ENCODE data around the gene SSRP1.

The SSRP1 gene

DNA sequence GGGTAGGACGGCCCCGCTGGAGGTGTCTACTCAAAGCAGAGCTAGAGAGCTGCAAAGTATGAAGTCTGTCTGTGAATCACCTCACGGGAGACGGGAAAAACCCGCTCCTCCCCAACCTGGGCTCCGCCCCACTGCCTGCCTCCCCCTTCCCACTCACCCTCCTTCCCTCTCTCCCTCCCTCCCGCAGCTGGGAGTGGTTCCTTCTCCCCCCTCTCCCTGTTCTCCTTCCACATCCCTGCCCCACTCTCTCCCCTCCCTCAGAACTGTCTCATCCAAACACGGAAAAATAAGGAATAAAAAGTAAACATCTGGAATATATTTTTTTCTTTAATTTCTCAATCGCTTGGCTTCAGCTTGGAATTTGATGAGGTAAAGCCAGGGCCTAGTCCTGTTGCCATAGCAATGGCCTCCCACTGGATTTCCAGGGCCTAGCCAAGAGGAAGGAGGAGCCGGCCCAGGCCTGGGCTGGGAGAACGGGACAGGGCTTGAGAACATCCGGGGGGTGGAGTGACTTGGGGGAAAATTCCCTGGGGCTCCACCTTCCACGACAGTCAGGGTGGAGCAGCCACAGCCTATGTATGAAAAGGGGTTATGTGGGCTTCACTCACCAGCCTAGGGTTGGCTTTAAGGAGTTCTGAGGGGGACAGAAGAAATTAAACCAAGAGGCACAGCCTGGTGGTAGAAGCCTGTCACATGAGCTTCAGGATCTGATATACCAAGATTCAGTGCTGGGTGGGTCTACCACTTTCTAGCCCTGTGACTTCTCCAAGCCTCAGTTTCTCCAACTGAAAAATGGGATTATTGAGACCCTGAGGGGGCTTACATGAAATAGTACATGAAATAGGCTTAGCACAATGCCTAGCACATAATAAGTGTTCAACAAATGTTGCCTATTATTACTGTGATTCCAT, 13.2 kb downstream of the SSRP1 start:
- Histone ChIP-seq H3K9me3 (no peaks in the 10 kb centered on the region), H3K4me3 (ENCODE audit: low read depth in 1 of 2, low read length in 1 of 2) (no peak overlapping the region), H3K4me1 (ENCODE audit: control insufficient read depth in 1 of 2, insufficient read depth in 1 of 2, low read depth in 1 of 2, low read length in 1 of 2) (peaks cover 12 to 17% of the 10 kb centered on the region in 2 experiments), H3K27me3 (peaks cover 20% of the 10 kb centered on the region), H3K27ac (no peak overlapping the region), H3K36me3 (peaks cover under 1% of the 10 kb centered on the region)
- TF ChIP-seq, protein P1, sequence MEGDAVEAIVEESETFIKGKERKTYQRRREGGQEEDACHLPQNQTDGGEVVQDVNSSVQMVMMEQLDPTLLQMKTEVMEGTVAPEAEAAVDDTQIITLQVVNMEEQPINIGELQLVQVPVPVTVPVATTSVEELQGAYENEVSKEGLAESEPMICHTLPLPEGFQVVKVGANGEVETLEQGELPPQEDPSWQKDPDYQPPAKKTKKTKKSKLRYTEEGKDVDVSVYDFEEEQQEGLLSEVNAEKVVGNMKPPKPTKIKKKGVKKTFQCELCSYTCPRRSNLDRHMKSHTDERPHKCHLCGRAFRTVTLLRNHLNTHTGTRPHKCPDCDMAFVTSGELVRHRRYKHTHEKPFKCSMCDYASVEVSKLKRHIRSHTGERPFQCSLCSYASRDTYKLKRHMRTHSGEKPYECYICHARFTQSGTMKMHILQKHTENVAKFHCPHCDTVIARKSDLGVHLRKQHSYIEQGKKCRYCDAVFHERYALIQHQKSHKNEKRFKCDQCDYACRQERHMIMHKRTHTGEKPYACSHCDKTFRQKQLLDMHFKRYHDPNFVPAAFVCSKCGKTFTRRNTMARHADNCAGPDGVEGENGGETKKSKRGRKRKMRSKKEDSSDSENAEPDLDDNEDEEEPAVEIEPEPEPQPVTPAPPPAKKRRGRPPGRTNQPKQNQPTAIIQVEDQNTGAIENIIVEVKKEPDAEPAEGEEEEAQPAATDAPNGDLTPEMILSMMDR (IDR thresholded peaks at IDR 0.05) = no peak

DNA sequence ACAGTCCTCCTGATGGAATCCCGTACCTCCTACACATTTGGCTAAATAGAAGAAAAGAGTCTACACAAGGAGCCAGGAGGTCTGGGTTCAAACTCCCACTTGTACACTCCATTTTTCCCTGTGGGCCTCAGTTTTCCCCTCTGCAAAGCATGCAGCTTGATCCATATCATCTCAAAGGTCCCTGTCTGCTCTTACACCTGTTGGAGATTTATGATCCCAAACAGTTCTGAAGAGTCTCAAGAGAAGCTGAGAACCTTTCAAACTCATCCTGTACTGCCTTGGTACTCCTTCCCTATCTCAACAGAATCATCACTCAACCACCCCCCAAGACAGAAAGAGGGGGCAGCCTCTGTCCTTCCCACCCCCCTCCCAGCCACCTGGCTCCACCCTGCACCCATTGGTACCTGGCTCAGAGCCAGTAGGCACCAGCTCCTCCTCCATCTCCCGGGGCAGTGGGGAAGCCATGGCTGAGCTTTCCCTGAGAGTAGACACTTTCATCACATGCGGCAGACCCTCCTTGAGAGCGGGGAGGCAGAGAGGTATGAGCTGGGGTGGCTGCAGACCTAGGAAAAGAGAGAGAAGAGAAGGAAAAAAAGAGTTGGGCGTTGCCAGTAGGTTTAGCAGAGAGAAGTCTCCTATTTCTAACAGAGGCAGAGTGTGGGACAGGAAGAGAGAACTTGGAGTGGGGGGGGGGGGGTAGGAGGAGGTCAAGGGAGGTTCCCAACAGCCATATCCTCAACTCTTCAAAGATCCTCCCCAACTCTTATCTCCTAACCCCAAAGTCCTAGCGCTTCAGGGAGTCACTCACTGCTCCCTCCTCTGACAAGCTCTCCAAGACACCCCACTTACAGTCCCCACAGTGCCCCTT, 14.1 kb downstream of the SSRP1 start:
- TF ChIP-seq, protein P1 (IDR thresholded peaks at IDR 0.05) = no peak
- no peak overlapping the region for H3K27ac ChIP-seq
- no peaks in the 10 kb centered on the region for H3K36me3 ChIP-seq
- H3K4me1 ChIP-seq (ENCODE audit: control insufficient read depth in 1 of 2, insufficient read depth in 1 of 2, low read depth in 1 of 2, low read length in 1 of 2) = peaks cover 12 to 17% of the 10 kb centered on the region in 2 experiments
- H3K9me3 ChIP-seq = no peaks in the 10 kb centered on the region
- no peak overlapping the region for H3K4me3 ChIP-seq (ENCODE audit: low read depth in 1 of 2, low read length in 1 of 2)
- peaks cover 20% of the 10 kb centered on the region for H3K27me3 ChIP-seq

DNA sequence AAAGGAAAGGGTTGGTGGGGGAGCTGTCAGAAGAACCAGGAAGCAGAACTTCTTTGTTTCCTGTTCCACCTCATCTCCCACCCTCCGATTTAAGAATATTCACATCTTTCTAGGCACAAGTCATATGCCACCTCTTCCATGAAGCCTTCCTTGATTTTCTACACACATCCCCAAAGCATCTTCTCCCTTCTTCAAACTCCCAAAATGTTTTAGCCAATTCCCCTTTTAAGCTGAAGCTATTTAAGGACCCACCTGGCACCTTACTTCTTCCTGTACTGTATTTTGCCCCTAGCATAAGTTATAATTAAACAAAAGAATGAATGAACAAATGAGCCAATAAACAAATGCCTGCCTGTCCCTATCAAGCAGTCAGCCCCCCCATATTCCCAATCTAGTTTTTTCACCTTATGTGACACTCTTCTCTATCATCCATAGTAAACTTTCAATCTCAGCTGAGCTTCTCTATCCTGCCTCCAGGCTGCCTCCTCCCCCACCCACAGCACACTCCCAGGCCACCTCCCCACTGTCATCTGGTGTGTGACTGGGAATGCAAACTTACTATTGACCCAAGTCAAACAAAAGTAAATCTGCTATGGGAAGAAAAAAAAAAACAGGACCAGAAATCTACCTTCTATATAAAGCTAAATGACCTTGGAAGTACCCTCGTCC, 14.8 kb downstream of the SSRP1 start:
- H3K4me1 ChIP-seq (ENCODE audit: control insufficient read depth in 1 of 2, insufficient read depth in 1 of 2, low read depth in 1 of 2, low read length in 1 of 2) = peaks cover 11 to 16% of the 10 kb centered on the region in 2 experiments
- H3K27me3 ChIP-seq = peaks cover 20% of the 10 kb centered on the region
- no peaks in the 10 kb centered on the region for H3K36me3 ChIP-seq
- no peaks in the 10 kb centered on the region for H3K9me3 ChIP-seq
- H3K4me3 ChIP-seq (ENCODE audit: low read depth in 1 of 2, low read length in 1 of 2) = no peak overlapping the region
- no peak overlapping the region for H3K27ac ChIP-seq
- TF ChIP-seq, protein P1 (IDR thresholded peaks at IDR 0.05) = no peak

DNA sequence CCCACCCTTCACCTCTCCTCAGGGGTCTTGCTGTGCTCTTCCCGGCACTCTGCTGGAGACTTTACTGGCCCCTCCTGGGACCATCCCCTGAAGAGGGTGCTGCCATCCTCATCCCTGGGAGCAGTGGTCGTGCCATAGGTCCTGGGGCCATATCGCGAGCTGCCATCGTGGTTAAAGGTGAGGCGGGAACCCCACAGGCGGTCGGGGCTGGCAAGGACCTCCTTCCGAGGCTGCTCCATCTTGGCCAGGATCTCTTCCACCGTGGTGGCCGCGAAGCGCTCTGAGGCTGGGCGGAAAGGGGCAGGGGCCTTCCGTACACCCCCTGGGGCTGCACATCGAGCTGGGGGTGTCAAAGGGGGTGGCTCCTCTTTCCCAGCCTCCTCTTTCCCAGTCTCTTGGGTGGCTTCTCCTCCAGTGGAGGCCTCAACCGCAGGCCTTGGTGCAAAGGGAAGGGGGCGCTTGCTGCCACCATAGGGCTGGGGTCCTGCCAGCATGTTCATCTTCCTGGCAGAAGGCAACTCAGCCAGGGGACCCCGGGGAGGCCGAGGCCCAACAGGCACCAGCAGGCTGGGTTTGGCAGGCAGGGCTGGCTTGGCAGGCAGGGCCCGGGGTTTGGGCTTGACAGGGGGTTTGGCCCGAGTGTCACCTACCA, 15.5 kb downstream of the SSRP1 start:
- H3K9me3 ChIP-seq = no peaks in the 10 kb centered on the region
- peaks cover 4 to 9% of the 10 kb centered on the region in 2 experiments for H3K4me1 ChIP-seq (ENCODE audit: control insufficient read depth in 1 of 2, insufficient read depth in 1 of 2, low read depth in 1 of 2, low read length in 1 of 2)
- H3K4me3 ChIP-seq (ENCODE audit: low read depth in 1 of 2, low read length in 1 of 2) = no peak overlapping the region
- TF ChIP-seq, protein P1 (IDR thresholded peaks at IDR 0.05) = no peak
- peaks cover 20% of the 10 kb centered on the region for H3K27me3 ChIP-seq
- H3K27ac ChIP-seq = no peak overlapping the region
- H3K36me3 ChIP-seq = no peaks in the 10 kb centered on the region

DNA sequence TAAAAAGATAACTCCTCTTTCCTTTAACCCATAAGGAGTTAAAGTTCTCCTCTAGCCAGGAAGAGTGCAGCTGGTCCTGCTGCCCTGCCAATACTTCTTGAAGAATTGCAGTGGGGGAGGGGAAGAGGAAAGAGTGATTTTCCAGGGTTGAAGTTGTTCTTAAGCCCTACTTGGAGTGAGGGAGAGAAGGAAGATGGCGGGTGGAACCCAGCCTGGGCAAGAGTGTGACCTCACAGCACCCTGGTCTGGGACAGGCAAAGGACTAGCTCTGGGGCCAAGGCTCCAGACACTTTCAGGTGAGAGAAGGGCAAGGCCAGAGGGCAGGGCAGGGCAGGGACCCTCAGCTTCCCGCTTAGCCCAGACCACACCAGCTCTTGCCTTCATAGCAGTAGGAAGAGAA, 17.5 kb downstream of the SSRP1 start:
- no peaks in the 10 kb centered on the region for H3K4me1 ChIP-seq (ENCODE audit: control insufficient read depth in 1 of 2, insufficient read depth in 1 of 2, low read depth in 1 of 2, low read length in 1 of 2)
- TF ChIP-seq, protein P1 (IDR thresholded peaks at IDR 0.05) = no peak
- no peak overlapping the region for H3K27ac ChIP-seq
- no peaks in the 10 kb centered on the region for H3K36me3 ChIP-seq
- H3K27me3 ChIP-seq = peaks cover 7% of the 10 kb centered on the region
- H3K9me3 ChIP-seq = no peaks in the 10 kb centered on the region
- no peak overlapping the region for H3K4me3 ChIP-seq (ENCODE audit: low read depth in 1 of 2, low read length in 1 of 2)

Measured in neutrophil (primary cell).